HepG2 (cell line): ENCODE data around the gene ARHGAP15. TPM values are rescaled to one million over a fixed set of nuclear protein-coding genes. Genes with fewer than 3 reads are reported as not detected.

Experiments used
- ATAC-seq: fragments of 200-7000 bp; cut with Tn5 transposase; 3 replicates; pipeline ENCODE4 v1.9.1; 2020; ENCODE audit warnings: mild to moderate bottlenecking, moderate library complexity
- BruUV-seq: library from RNA; stranded (reverse); fragments of 400-500 nt; replicated peaks from 2 replicates; lab custom pipeline; 2021; lab: Mats Ljungman, UMichigan
- CTCF ChIA-PET: fragments of 300-600 bp; formaldehyde crosslinking; extraction: SDS; loops from one replicate; lab custom pipeline; 2021; ENCODE audit warnings: low total read pairs, inconsistent platforms, low intra/inter-chr PET ratio; lab: Yijun Ruan, JAX
- POLR2A ChIA-PET: fragments of 350-600 bp; sonication (Branson Sonifier 250); formaldehyde crosslinking; loops from one replicate; lab custom pipeline; 2020; ENCODE audit warnings: antibody characterized with exemption, inconsistent platforms; lab: Yijun Ruan, JAX
- DNase-seq: peaks from one replicate; pipeline ENCODE4 v3.0.0-alpha.2; 2015; ENCODE audit warnings: low spot score
- FAIRE-seq: peaks from 3 replicates; lab custom pipeline; 2011; peaks lifted over from hg19 to GRCh38; lab: Jason Lieb, UNC
- H2AFZ ChIP-seq: one replicate; pipeline ENCODE4 v1.6.1; 2011; ENCODE audit warnings: low read length, inconsistent platforms
- H3K27ac ChIP-seq: fragments of 300-600 bp; 3 replicates; pipeline ENCODE4 v1.8.0; 2011; ENCODE audit warnings: mixed run types, mild to moderate bottlenecking, mixed read lengths, low read length, inconsistent platforms; ENCODE audit not compliant: insufficient read depth; ENCODE audit errors: extremely low read length
- H3K27me3 ChIP-seq, 2 experiments: fragments of 200-600 bp in 1 of 2; 2 replicates in 1 of 2; 3 replicates in 1 of 2; pipeline versions ENCODE4 v1.6.0 to v1.8.0; 2011; ENCODE audit warnings: low read length in 2 of 2, mild to moderate bottlenecking in 2 of 2, moderate library complexity in 2 of 2, inconsistent platforms in 1 of 2; ENCODE audit not compliant: insufficient read depth in 2 of 2, control insufficient read depth in 1 of 2
- H3K36me3 ChIP-seq, 2 experiments: fragments of 200-600 bp in 1 of 2; replicated peaks in 1 of 2; 2 replicates in 1 of 2; 3 replicates in 1 of 2; pipeline versions ENCODE4 v1.5.1 to v1.8.0; 2011; ENCODE audit warnings: low read length in 2 of 2, inconsistent platforms in 1 of 2; ENCODE audit not compliant: insufficient read depth in 2 of 2, control insufficient read depth in 1 of 2
- H3K4me1 ChIP-seq: 2 replicates; pipeline ENCODE4 v1.5.1; 2012; ENCODE audit warnings: low read length, inconsistent platforms; ENCODE audit not compliant: insufficient read depth
- H3K4me2 ChIP-seq: 2 replicates; pipeline ENCODE4 v1.6.0; 2011; ENCODE audit warnings: low read depth, low read length, inconsistent platforms
- H3K4me3 ChIP-seq, 3 experiments: fragments of 200-600 bp in 1 of 3; sonication (generic), shearing (Covaris generic) in 1 of 3; replicated peaks in 1 of 3; 2 replicates each; pipeline ENCODE4 v1.5.1; 2011 to 2016; ENCODE audit warnings: low read length in 3 of 3, inconsistent platforms in 2 of 3, low read depth in 2 of 3, mild to moderate bottlenecking in 2 of 3, control low read depth in 1 of 3, mixed read lengths in 1 of 3; ENCODE audit not compliant: insufficient read depth in 1 of 3
- H3K79me2 ChIP-seq: one replicate; pipeline ENCODE4 v1.6.1; 2011; ENCODE audit warnings: low read length, inconsistent platforms; ENCODE audit not compliant: insufficient read depth
- H3K9ac ChIP-seq: 2 replicates; pipeline ENCODE4 v1.6.0; 2011; ENCODE audit warnings: mild to moderate bottlenecking, low read depth, low read length, inconsistent platforms; ENCODE audit not compliant: insufficient read depth
- H3K9me3 ChIP-seq: 2 replicates; pipeline ENCODE4 v1.5.1; 2012; ENCODE audit warnings: mild to moderate bottlenecking, low read length
- H4K20me1 ChIP-seq: 2 replicates; pipeline ENCODE4 v1.6.0; 2011; ENCODE audit warnings: inconsistent platforms, mild to moderate bottlenecking, low read length, moderate library complexity; ENCODE audit not compliant: insufficient read depth
- ATM ChIP-seq: fragments of 450-650 bp; IDR thresholded peaks from 2 replicates; pipeline ENCODE4 v1.7.1; 2017; ENCODE audit warnings: mild to moderate bottlenecking, borderline replicate concordance
- FOXM1 ChIP-seq: sonication (generic); formaldehyde crosslinking; IDR thresholded peaks from 2 replicates; pipeline ENCODE4 v1.5.0; 2020; ENCODE audit warnings: missing genetic modification reagents
- MIER3 ChIP-seq: IDR thresholded peaks from 2 replicates; pipeline ENCODE4 v1.6.1; 2016; ENCODE audit warnings: missing compliant biosample characterization, borderline replicate concordance
- MLLT10 ChIP-seq: sonication (generic); formaldehyde crosslinking; IDR thresholded peaks from 2 replicates; pipeline ENCODE4 v1.4.0; 2020; ENCODE audit warnings: missing genetic modification reagents
- NONO ChIP-seq, 2 experiments: fragments of 450-650 bp in 1 of 2; sonication (generic) in 1 of 2; formaldehyde crosslinking in 1 of 2; IDR thresholded peaks in 1 of 2; conservative IDR thresholded peaks in 1 of 2; 2 replicates each; pipeline versions ENCODE4 v1.6.1 to v1.8.0; 2017 to 2022; ENCODE audit warnings: mild to moderate bottlenecking in 1 of 2, missing genetic modification reagents in 1 of 2, moderate library complexity in 1 of 2
- TEAD2 ChIP-seq: sonication (generic); formaldehyde crosslinking; IDR thresholded peaks from 2 replicates; pipeline ENCODE4 v1.9.0; 2021; ENCODE audit warnings: missing genetic modification reagents
- ZNF143 ChIP-seq: sonication (generic); formaldehyde crosslinking; IDR thresholded peaks from 2 replicates; pipeline ENCODE4 v1.4.0; 2020; ENCODE audit warnings: missing genetic modification reagents
- ZNF263 ChIP-seq: sonication (generic); formaldehyde crosslinking; IDR thresholded peaks from 2 replicates; pipeline ENCODE4 v1.4.0; 2020; ENCODE audit warnings: missing genetic modification reagents
- ZNF766 ChIP-seq: sonication (generic); formaldehyde crosslinking; IDR thresholded peaks from 2 replicates; pipeline ENCODE4 v1.5.0; 2020; ENCODE audit warnings: missing genetic modification reagents, borderline replicate concordance
- WGBS: methylation state at CpG from one replicate; pipeline ENCODE4 v1.1.6; 2017; ENCODE audit warnings: low lambda C conversion rate; 5-methylcytosine and 5-hydroxymethylcytosine counted together
- in situ Hi-C: cut with HindIII; loops from 2 replicates; pipeline ENCODE4 v1.10.0; 2017; ENCODE audit warnings: low pct_unique_long_range_greater_than_20kb; ENCODE audit not compliant: extremely low pct_ligation_motif_present
- intact Hi-C: fragments of 100-400 bp; cut with micrococcal nuclease; formaldehyde crosslinking; loops from one replicate; pipeline ENCODE4 v1.10.0; 2022; ENCODE audit not compliant: unreplicated experiment
- polyA plus RNA-seq, 8 experiments: library from polyadenylated mRNA; depleted of rRNA in 3 of 8; stranded (reverse) in 7 of 8; unstranded in 1 of 8; fragments of >200 nt; fragmentation: Illumina TruSeq in 4 of 8; extraction: Trizol in 4 of 8; gene quantifications; 2 replicates each; pipeline versions ENCODE4 v1.2.1 to v1.2.3, GENCODE V29; 2011 to 2016; ENCODE audit warnings: low read depth in 4 of 8, missing spikeins in 1 of 8, mixed read lengths in 1 of 8; ENCODE audit not compliant: insufficient read depth in 1 of 8
- total RNA-seq, 5 experiments: library from RNA; depleted of rRNA; stranded (reverse); fragments of >200 nt; fragmentation: Illumina TruSeq; extraction: Trizol; gene quantifications; 2 replicates each; pipeline ENCODE4 v1.2.3, GENCODE V29; 2016; ENCODE audit warnings: low read depth in 1 of 5
- TF ChIP-seq, protein P1 (sequence below): sonication (generic); formaldehyde crosslinking; IDR thresholded peaks from 2 replicates; pipeline ENCODE4 v1.5.1; 2020; ENCODE audit warnings: mild to moderate bottlenecking, missing genetic modification reagents, moderate library complexity

ARHGAP15 gene
- total and polyA plus RNA-seq, 2 of the 13 experiments (the other 11 are each of a cell fraction or from before 2014, with no cell fraction given), result 0.04 TPM; not detected in 1

DNA sequence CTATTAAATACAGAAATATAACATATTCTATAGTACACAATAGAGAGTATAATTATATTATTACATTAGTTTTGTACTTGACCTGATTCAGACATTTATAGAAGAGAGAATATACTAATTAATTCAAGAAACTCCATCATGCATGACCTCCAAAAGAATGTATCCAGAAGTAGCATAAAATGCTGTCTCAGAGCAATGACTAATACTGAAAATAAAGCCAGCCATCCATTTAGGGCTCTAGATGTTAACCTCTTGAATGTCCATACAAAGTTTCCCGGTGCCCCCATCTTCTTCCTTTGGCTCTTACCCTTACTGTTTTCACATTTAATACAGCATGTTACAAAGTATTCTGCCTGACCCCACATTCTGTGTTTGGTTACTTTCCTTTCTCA lies 102.0 kb downstream of the ARHGAP15 start:
- TF ChIP-seq ZNF143 (no peak), MIER3 (CRISPR knock-in tag) (no peak), NONO (IDR thresholded peaks at IDR 0.05) (no peak), NONO (CRISPR knock-in tag; conservative IDR thresholded peaks at IDR 0.05) (no peak), ZNF263 (CRISPR knock-in tag) (no peak), FOXM1 (no peak), TEAD2 (CRISPR knock-in tag) (no peak), ATM (no peak), MLLT10 (CRISPR knock-in tag) (no peak), ZNF766 (CRISPR knock-in tag) (no peak)
- TF ChIP-seq, protein P1, sequence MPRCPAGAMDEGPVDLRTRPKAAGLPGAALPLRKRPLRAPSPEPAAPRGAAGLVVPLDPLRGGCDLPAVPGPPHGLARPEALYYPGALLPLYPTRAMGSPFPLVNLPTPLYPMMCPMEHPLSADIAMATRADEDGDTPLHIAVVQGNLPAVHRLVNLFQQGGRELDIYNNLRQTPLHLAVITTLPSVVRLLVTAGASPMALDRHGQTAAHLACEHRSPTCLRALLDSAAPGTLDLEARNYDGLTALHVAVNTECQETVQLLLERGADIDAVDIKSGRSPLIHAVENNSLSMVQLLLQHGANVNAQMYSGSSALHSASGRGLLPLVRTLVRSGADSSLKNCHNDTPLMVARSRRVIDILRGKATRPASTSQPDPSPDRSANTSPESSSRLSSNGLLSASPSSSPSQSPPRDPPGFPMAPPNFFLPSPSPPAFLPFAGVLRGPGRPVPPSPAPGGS (CRISPR knock-in tag), result no peak
- FAIRE-seq, result no peak

More for the DNA sequence above, 102.0 kb downstream of the ARHGAP15 start:
- no peak overlapping the region for H3K27ac ChIP-seq
- WGBS, result 8% methylated on average over 1 of the region's 1 CpG
- H3K4me2 ChIP-seq, result no peak overlapping the region
- BruUV-seq, result no TSS peak
- H3K9ac ChIP-seq, result no peak overlapping the region
- ChIA-PET CTCF (no interaction called here), POLR2A (no interaction called here)
- H4K20me1 ChIP-seq, result no peaks in the 10 kb centered on the region
- no peaks in the 10 kb centered on the region for H3K4me1 ChIP-seq
- in situ Hi-C loops (no loop called here), intact Hi-C loops (no loop called here)
- ATAC-seq (no peak), DNase-seq (no peak)
- H3K79me2 ChIP-seq, result no peaks in the 10 kb centered on the region
- H3K4me3 ChIP-seq, result no peak overlapping the region
- H3K27me3 ChIP-seq, result no peaks in the 10 kb centered on the region
- H2AFZ ChIP-seq, result no peak overlapping the region
- no peaks in the 10 kb centered on the region for H3K9me3 ChIP-seq
- no peaks in the 10 kb centered on the region for H3K36me3 ChIP-seq
